PC-9 (cell line): Measurements from ENCODE around the gene BCL3.

Source experiments
- CTCF ChIP-seq: fragments of 200-600 bp; sonication (generic); conservative IDR thresholded peaks from 2 replicates; pipeline ENCODE4 v1.6.1; 2017; ENCODE audit warnings: mixed run types, antibody characterized with exemption, mild to moderate bottlenecking, moderate library complexity
- EZH2 ChIP-seq: fragments of 200-600 bp; sonication (generic); IDR thresholded peaks from 2 replicates; pipeline ENCODE4 v1.8.0; 2017; ENCODE audit warnings: antibody characterized with exemption, low read depth

GRCh38 chr19:44706506-44707236, 41.8 kb upstream of the BCL3 start:
- TF ChIP-seq CTCF = no peak
- no peak for TF ChIP-seq EZH2
